ENCODE measurements around the gene TCAP.
"Not testable (repeated sequence)": the region's sequence is repeated elsewhere in the genome, so short reads cannot be mapped to it uniquely, and the experiment has no call there.

The TCAP gene

DNA sequence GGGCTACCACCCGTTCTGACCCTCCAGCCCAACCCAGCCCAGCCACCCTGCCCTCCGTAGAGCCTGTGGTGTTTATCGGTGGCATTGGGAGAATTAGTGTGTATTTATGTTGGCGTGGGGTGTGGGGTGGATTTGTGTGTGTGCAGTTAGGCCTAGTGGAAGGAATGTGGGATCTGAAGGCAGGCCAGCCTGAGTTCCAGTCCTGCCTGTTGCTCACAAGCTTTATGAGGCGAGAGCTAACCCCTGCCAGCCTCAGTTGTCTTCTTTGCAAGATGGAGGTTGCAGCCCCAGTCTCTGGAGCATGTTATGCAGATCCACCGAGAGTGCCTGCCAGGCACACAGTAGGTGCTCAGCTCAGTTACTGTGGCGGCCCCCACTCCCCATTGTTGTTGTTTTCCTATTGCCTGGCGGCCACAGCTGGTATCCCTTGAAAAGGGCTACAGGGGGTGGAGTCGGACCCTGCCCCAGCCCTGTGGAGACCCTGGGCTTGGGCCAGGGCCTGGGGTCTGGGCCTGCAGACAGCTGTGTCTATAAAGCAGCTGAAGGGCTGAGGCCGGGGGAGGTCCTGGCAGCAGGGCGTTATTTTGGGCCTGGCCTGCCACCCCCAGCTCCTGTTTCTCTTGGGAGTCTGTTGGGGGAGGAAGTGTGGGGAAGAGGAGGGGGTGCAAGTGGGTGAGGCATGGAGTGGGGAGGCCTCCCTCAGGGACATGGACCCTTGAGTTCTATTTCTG, 39.8 kb downstream of the TCAP start:
- DNase-seq (ENCODE audit: low read depth in 2 of 2) = no peak

GRCh38 chr17:39705786-39706348, 40.7 kb downstream of the TCAP start:
- DNase-seq (ENCODE audit: low read depth in 2 of 2) = no peak

GRCh38 chr17:39706383-39706782, 41.2 kb downstream of the TCAP start:
- no peak for DNase-seq (ENCODE audit: low read depth in 2 of 2)

- no peak for DNase-seq (ENCODE audit: low read depth in 2 of 2)
Observed at GRCh38 chr17:39706921-39707337, 41.8 kb downstream of the TCAP start.

GRCh38 chr17:39709319-39709997, 44.3 kb downstream of the TCAP start:
- no peak for DNase-seq (ENCODE audit: low read depth in 2 of 2)

DNA sequence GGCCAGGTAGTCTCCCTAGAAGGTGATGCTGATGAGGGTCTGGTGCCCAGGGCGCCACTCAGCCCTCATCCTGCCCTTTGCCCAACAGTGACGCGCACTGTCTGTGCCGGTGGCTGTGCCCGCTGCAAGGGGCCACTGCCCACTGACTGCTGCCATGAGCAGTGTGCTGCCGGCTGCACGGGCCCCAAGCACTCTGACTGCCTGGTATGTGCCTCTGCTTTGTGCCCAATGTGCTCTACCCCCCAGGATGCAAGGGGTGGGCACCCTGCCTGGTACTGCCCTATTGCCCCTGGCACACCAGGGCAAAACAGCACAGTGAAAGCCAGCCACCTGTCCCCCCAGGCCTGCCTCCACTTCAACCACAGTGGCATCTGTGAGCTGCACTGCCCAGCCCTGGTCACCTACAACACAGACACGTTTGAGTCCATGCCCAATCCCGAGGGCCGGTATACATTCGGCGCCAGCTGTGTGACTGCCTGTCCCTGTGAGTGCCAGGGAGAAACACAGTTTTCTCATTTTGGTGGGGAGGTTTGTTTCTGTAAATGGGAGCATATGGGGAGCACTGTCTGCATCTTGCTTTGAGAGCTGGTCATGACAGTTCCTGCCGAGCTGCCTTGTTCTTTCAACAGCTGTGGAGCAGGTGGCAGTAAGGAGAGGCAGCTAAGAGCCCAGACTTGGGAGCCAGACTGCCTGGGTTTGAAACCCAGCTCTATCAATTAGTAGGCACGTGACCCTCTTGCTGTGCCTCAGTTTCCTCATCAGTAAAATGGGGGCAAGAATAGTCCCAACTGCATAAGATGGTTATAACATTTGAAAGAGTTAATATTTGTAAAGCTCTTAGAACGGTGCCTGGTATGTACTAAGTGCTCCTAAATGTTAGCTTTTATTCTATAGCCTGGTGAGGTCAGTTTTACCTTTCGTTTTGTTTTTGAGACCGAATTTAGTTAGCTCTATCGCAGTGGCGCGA, 45.1 kb downstream of the TCAP start:
- DNase-seq (ENCODE audit: low read depth in 2 of 2) = no peak

- DNase-seq (ENCODE audit: low read depth in 2 of 2) = not testable (repeated sequence)
Observed at GRCh38 chr17:39711071-39711470, 45.9 kb downstream of the TCAP start.

DNA sequence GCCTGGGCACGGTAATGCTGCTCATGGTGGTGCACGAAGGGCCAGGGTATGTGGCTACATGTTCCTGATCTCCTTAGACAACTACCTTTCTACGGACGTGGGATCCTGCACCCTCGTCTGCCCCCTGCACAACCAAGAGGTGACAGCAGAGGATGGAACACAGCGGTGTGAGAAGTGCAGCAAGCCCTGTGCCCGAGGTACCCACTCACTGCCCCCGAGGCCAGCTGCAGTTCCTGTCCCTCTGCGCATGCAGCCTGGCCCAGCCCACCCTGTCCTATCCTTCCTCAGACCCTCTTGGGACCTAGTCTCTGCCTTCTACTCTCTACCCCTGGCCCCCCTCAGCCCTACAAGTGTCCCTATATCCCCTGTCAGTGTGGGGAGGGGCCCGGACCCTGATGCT, 46.7 kb downstream of the TCAP start:
- DNase-seq (ENCODE audit: low read depth in 2 of 2) = no peak

DNA sequence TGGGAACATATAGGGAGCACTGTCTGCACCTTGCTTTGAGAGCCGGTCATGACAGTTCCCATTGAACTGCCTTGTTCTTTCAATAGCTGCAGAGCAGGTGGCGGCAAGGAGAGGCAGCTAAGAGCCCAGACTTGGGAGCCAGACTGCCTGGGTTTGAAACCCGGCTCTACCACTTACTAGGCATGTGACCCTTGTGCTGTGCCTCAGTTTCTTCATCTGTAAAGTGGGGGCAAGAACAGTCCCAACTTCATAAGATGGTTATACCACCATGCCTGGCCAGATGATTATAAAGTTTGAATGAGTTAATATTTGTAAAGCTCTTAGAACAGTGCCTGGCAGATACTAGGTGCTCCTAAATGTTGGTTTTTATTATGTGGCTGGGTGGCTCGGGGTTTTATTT, 49.1 kb downstream of the TCAP start:
- no peak for DNase-seq (ENCODE audit: low read depth in 2 of 2)

GRCh38 chr17:39715375-39716072, 50.4 kb downstream of the TCAP start:
- no peak for DNase-seq (ENCODE audit: low read depth in 2 of 2)
